Heart left ventricle (tissue), 13 donors: Measurements from ENCODE around the gene FKBP8.

Source experiments
- POLR2A ChIP-seq, 2 donors: fragments of 450-650 bp; IDR thresholded peaks; one replicate each; pipeline ENCODE4 v1.6.1; 2017; ENCODE audit warnings: antibody characterized with exemption in 2 of 2, mild to moderate bottlenecking in 2 of 2, moderate library complexity in 2 of 2
- TF ChIP-seq, protein P1 (sequence below), 12 donors: fragments of 200-600 bp; sonication (generic) in 4 of 12; IDR thresholded peaks; one replicate each; pipeline versions ENCODE4 v1.5.0 to v1.8.0; 2018 to 2022; ENCODE audit warnings: antibody characterized with exemption in 12 of 12, mild to moderate bottlenecking in 5 of 12
- donor health status: ischemic (EF 13 %, LVEDD 7.1; RV severe dilation, severe dysfunction).
- donor health status: DM: no; HTN: yes; CAD: no.
- donor health status: DM: no; HTN: no; CAD: no.
- donor health status: ischemic (EF 25% LVEDD 6.9; RV normal size, moderate dysfunction).
- donor health status: ischemic (EF 25% LVEDD 5.7; RV mildly dilated, moderate dysfunction).
- donor health status: ischemic (EF 35%, LVEDD 5.7; RV mildly dilated, moderate dysfunction).
- donor health status: nonischemic (EF 11% LVEDD 7.7; RV severe dilation, severe dysfunction).
- donor health status: DM: yes; HTN: yes; CAD: no.
- donor health status: PGD.
- donor health status: ischemic (EF 29% LVEDD 5.4; RV normal size, mild dysfunction).
- donor health status: nonischemic (EF 23%, LVEDD 6.1; RV moderate dilation, normal function).

DNA sequence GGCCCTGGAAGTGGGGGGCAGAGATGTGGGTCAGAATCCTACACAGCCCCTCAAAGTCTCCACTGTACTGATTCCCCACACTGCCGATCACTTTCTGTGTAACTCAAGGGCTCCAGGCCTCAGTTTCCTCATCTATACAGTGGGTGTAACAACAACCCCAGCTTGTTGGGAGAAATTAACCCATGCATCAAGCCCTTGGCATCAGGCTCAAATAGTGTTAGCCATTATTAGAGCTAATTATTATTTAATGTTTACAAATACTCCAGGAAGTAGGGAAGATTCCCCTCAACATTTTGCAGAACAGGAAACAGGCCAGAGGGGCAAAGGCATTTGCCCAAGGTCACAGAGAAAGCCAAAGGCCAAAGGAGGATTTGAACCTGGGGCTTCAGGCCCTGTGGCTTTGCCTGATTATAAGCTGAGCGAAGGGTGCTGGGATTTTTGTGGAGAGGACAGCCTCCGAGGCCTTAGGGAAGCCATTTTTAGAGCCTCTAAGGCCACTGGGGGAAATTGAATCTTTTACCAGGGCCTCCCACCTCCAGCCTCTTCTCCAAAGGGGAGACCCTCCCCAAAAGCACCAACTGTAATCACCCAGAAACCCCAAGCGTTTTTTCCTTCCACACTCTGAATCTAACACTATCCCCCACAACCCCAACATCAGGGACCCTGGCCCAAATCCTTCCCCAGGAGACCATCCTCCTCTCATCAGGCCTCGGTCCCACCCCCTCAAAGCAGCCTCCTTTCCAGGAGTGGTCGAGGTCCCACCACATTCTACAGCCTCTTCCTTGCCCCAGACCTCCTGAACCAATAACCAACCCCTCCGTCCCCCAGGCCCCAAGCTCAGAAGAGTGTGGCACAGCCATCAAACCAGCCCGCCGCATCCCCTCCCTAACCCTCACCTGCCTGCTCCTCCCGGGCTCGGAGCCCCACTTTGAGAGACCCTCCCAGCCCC is 1.1 kb downstream of the FKBP8 start:
- TF ChIP-seq, protein P1, sequence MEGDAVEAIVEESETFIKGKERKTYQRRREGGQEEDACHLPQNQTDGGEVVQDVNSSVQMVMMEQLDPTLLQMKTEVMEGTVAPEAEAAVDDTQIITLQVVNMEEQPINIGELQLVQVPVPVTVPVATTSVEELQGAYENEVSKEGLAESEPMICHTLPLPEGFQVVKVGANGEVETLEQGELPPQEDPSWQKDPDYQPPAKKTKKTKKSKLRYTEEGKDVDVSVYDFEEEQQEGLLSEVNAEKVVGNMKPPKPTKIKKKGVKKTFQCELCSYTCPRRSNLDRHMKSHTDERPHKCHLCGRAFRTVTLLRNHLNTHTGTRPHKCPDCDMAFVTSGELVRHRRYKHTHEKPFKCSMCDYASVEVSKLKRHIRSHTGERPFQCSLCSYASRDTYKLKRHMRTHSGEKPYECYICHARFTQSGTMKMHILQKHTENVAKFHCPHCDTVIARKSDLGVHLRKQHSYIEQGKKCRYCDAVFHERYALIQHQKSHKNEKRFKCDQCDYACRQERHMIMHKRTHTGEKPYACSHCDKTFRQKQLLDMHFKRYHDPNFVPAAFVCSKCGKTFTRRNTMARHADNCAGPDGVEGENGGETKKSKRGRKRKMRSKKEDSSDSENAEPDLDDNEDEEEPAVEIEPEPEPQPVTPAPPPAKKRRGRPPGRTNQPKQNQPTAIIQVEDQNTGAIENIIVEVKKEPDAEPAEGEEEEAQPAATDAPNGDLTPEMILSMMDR (IDR thresholded peaks at IDR 0.05), result no peak
- no peak for TF ChIP-seq POLR2A (IDR thresholded peaks at IDR 0.05)
